CMK (cell line): ENCODE measurements around the gene TENM4.

Experiments used
- DNase-seq: peaks from one replicate; pipeline ENCODE4 v3.0.0-alpha.2; 2010; ENCODE audit warnings: low read depth

Gene TENM4

GRCh38 chr11:79174045-79175008 lies 266.5 kb downstream of the TENM4 start:
- DNase-seq, result no peak

- DNase-seq, result no peak
These were observed 267.2 kb downstream of the TENM4 start for GRCh38 chr11:79173615-79174014.

- no peak for DNase-seq
These were observed 270.5 kb downstream of the TENM4 start for GRCh38 chr11:79170321-79170720.

GRCh38 chr11:79168530-79169110 lies 272.2 kb downstream of the TENM4 start:
- no peak for DNase-seq

- no peak for DNase-seq
These were observed 273.2 kb downstream of the TENM4 start for GRCh38 chr11:79167510-79168188.

- no peak for DNase-seq
These were observed 274.9 kb downstream of the TENM4 start for GRCh38 chr11:79165908-79166307.

- no peak for DNase-seq
These were observed 279.9 kb downstream of the TENM4 start for GRCh38 chr11:79160791-79161403.

- DNase-seq, result no peak
These were observed 281.0 kb downstream of the TENM4 start for GRCh38 chr11:79159657-79160450.

- no peak for DNase-seq
These were observed 283.1 kb downstream of the TENM4 start for GRCh38 chr11:79157738-79158137.

- DNase-seq, result no peak
These were observed 284.8 kb downstream of the TENM4 start for GRCh38 chr11:79156031-79156430.

GRCh38 chr11:79155237-79155636 lies 285.6 kb downstream of the TENM4 start:
- DNase-seq, result no peak

GRCh38 chr11:79152511-79152910 lies 288.3 kb downstream of the TENM4 start:
- no peak for DNase-seq

- DNase-seq, result no peak
These were observed 289.4 kb downstream of the TENM4 start for GRCh38 chr11:79151396-79151795.

GRCh38 chr11:79150966-79151365 lies 289.9 kb downstream of the TENM4 start:
- no peak for DNase-seq

GRCh38 chr11:79150320-79150719 lies 290.5 kb downstream of the TENM4 start:
- DNase-seq, result no peak

- no peak for DNase-seq
These were observed 293.1 kb downstream of the TENM4 start for GRCh38 chr11:79147731-79148130.

- DNase-seq, result no peak
These were observed 293.8 kb downstream of the TENM4 start for GRCh38 chr11:79147011-79147410.

GRCh38 chr11:79139900-79140299 lies 300.9 kb downstream of the TENM4 start:
- no peak for DNase-seq

- no peak for DNase-seq
These were observed 311.1 kb downstream of the TENM4 start for GRCh38 chr11:79129702-79130101.

- no peak for DNase-seq
These were observed 312.5 kb downstream of the TENM4 start for GRCh38 chr11:79128291-79128690.

- no peak for DNase-seq
These were observed 318.1 kb downstream of the TENM4 start for GRCh38 chr11:79122759-79123158.

- DNase-seq, result no peak
These were observed 319.5 kb downstream of the TENM4 start for GRCh38 chr11:79121351-79121750.
